NCI-H345 treated with DMSO at 0.1 percent for 48 hours (cell line): ENCODE measurements around the gene DEFB112.

Source experiments
- DNase-seq: peaks from one replicate; lab custom pipeline; 2025; ENCODE audit not compliant: unreplicated experiment; lab: John Stamatoyannopoulos, UW

Gene DEFB112

GRCh38 chr6:50003139-50003538 is 46.6 kb downstream of the DEFB112 start:
- no peak for DNase-seq

GRCh38 chr6:49995278-49995677 is 54.5 kb downstream of the DEFB112 start:
- no peak for DNase-seq
